NCI-H345 (cell line): ENCODE results near the gene DCAF8.

Experiments
- DNase-seq: peaks from one replicate; lab custom pipeline; 2025; lab: John Stamatoyannopoulos, UW

DCAF8 gene

DNA sequence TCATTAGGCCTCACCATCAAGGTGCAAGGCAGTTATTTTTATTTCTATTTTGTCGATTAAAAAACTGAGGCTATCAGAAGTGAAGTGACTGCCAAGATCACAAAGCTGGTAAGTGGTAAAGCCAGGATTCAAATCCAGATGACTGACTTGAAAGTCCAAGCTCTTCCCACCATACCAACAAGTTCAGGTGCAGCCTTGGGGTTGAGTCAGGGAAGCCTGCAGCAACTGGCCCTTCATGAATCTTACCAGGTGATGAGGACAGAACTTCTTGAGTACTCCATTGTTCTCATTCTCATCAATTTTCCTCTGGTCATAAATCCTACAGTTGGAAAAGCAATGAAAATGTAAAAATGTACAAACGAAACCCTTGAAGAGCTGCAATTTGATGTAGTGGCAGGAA is 37.0 kb downstream of the DCAF8 start:
- DNase-seq, result no peak

DNA sequence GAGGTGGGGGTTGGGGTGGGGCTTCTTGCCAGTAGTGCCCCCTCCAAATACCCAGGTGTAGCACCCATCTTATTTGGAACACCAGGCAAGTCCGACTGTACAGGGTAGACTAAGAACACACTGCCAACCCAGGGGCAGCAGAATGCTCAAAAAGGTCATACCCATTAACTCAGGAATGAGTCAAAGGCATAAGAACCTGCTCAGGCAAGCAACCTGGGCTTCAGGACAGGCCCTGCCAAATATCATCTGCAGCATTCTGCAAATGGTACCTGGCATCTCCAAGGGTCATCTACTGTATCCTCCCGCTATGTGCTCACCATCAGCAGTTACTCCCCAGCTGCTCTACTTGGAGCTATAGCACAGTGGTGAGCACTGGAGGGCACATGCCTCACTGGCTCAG is 37.7 kb downstream of the DCAF8 start:
- no peak for DNase-seq

DNA sequence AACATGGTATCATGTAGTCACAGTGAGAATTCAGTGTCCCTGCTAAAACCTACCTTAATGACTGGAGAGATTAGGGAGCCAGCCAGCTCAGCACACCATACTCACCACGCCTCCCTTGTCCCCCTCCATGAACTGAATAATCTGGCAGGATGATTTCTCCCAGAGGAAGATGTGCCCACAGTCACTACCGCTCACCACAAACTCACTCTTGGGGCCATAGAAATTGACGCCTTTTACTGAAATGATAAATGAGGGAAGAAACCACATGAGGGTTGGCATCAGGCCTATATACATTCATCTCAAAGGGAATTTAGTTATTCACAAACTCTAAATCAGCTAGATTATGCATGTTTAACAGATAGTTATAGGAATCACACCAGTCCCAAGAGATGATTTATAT is 39.8 kb downstream of the DCAF8 start:
- DNase-seq, result no peak

DNA sequence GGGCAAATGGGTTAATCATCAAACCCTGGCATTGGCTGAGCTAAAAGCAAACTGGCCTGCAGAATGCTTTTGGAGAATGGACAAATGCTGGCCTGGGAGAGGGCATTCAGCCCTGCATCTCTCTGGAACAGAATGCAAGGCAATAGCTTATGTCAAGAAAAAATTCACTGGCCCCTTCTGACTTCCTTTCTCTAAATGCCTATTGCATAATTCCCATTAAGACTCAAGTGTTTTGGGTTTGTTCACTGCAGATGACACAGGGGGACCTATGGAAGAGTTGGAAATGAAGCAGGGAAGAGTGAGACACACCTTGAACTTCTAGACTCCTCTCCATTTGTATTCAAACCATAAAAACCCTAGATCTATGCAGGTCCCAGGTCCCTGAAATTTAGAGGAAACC is 41.3 kb downstream of the DCAF8 start:
- no peak for DNase-seq

DNA sequence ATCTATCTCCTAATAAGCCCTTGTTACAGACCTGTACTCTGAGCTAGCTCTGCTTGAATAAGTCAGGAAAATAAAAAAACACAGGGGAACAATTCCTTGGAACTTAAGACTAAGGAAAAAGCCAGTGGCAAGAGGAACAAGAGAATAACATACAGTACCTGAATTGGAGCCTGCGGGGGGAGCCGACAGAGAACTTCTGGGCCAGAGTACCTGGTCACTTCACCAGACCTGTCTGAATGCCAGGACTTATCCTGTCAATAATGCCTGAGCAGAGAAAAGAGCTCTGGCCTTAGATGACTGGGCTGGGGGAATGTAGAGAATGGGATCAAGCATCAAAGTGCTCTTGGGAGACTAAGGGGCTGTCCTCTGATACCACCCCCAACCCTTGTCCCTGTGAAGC is 42.0 kb downstream of the DCAF8 start:
- DNase-seq, result no peak

DNA sequence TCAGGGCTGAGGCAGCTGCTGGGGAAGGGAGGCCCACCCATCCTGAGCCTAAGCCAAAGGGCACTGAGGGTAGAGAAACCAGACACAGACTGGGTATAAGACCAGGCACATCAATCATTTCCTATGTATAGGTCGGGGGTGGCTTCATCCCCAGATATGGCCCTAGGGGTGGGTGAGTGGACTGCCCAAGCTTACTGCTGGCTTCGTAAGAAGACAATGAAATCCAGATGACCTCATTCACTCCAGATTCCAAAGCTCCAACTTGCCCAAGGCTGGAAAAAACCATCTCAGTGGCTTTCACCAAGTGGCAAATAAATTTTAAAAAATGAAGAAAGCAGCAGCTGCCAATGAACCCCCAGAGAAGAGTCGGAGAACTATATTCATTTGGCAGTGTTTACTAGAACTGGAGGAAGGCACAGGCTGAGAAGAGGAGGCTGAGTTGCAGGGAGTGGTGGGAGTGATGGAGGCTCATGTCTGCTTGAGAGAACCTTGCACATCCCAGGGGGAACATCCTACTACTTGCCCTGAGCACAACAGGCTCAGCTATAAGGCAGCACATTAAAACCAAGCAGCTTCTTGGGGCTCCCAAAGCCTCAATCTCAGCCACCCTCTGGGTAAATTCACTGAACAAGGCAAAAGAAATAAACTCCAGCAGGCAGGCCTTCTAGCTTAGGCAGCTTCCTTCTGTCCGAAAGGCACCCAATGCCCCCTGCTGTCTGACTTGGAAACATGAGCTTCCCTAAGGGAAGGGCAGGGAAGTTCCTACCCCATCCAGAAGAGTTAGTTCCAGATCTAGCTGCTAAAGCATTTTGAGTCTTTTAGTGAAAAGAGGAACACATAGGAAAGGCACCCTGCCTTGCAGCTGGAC is 43.1 kb downstream of the DCAF8 start:
- peak; percentile 31 for DNase-seq

DNA sequence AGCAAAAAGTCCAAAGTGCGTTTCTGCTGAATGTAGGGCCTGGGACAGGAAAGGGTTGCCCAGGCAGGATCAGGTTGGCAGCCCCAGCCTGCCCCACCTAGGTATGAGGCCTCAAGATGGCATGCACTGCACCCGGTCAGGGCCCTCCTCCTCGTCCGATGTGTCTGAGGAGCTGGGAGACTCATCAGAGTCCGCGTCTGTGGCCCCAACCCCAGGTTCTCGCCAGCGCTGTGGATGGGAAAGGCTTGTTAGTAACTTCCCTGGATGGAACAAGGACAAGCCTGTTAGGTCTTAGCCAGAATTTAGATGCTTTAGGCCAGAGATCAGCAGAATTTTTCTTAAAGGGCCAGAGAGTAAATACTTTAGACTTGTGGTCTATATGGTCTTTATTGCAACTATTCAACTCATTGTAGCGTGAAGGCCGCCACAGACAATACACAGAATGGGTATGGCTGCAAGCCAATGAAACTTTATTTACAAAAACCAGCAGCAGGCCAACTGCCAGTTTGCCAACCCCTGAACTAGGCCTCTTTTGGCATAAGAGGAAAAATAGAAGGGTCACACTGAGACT is 44.8 kb downstream of the DCAF8 start:
- DNase-seq, result peak; percentile 38

DNA sequence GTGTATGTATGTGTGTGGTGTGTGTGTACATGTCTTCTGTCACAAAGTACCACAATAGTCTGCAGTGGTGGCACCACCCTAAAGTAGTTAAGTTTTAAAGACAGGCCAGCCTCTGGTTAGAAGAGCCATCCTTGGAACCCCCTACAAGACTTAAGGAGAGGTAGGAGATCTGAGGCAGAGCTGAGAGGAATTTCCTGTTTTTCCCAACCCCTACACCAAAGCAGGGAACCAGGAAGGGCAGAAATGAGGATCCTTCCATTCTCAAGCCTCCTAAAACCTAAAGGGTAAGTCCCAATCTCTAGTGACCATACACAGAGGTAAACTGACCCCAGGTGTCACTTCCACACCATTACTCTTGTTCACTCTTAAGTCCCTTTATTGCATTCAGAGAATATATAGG is 46.0 kb downstream of the DCAF8 start:
- no peak for DNase-seq

DNA sequence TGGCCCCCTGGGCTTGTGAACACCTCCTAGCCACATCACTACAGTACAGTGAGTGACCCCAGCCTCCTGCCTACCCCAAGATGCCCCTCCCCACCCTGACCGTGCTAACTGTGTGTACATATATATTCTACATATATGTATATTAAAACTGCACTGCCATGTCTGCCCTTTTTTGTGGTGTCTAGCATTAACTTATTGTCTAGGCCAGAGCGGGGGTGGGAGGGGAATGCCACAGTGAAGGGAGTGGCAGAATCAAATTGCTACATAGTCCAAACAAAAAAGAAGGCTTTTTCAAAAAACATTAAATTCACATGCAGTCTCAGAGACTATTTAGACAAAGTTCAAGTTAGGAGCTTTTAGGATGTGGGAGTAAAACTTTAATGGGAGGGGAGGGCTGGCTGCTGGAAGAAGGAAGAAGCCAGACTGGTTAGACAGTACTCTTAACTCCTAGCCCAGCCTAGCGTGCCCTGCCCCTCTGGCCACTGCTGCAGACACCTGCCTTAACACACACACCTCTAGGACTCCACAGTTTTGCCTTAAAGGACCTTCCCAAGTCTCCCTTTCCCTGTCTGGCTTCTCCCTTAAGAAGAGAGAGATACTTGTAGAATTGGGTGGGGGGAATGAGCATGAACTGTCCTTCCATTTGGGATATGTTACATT is 47.7 kb downstream of the DCAF8 start:
- DNase-seq, result no peak

DNA sequence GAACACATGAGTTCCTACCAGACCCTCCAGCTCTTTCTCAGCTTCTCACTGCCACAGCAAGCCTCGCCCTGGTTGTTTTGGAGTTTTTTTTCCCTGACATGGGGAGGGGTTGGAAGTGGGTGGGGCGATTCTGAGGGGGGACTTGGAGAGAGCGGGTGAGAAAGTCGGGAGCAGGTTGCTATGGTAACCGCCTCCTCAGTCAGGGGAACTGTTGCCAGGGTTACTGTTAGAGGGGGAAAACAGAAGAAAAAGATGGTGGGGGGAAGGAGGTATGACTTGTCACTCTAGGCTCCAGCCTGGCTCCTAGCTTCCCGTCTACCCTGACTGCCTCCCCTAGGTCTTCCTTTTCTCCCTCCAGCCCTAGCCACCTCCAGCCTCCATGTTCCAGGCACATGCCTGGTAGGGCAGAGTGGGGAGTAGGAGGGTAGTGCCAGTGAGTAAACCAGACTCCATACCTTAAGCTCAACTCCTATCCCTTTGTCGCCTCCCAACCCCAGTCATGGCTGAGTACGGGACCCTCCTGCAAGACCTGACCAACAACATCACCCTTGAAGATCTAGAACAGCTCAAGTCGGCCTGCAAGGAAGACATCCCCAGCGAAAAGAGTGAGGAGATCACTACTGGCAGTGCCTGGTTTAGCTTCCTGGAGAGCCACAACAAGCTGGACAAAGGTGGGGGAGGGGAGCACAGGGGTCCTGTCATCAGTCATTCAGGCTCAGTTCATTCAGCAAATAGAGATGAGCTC is 51.1 kb downstream of the DCAF8 start:
- no peak for DNase-seq

DNA sequence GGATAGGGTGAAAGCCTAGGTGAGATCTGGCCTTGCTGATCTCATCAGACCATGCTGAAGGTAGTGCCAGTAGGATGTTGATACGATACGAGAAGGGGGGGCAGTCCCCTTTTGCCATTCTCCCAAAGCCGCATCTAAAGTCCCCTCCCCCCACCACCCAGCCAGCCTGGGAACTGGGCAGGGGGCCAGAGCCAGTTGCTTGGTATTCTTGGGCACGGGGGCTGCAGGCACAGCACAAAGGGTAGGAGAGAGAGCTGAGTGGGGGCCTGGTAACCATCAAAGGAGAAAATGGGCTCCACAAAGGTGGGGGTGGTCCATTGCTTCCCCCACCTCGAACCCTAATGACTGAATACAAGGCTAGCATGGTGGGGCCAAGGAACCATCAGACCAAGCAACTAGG is 51.8 kb downstream of the DCAF8 start:
- no peak for DNase-seq

DNA sequence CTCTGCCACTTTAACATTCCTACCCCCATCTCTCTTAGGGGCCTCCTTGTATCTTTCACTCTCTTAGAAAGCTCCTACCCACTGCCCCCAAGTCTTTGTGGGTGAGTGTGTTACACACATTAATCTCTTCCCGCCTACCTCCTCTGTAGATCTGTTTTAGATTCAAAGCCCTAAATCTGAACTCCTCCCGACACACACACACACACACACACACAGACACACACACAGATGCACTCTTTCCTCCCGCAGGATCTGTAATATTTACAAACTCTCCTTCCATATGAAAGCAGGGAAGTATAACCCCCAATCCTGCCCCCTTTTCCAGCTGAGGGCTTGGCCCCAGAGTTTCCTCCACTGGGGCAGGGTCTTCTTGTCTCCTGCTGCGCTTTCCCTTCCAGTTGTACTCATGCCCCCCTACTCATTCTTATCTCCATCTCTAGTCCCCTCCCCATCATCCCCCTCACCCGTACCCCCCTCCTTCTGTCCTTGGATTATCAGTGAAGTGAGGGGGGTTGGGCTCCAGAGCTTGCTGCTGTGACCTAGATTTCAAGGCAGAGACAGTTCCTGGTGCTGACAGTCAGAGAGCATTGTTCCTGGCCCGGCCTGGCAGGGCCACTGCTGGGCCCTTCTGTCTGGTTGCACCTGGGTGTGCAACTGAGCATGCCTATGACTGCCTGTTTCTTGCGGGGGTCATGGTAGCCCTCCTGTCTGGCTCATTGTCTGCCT is 52.9 kb downstream of the DCAF8 start:
- DNase-seq, result no peak

DNA sequence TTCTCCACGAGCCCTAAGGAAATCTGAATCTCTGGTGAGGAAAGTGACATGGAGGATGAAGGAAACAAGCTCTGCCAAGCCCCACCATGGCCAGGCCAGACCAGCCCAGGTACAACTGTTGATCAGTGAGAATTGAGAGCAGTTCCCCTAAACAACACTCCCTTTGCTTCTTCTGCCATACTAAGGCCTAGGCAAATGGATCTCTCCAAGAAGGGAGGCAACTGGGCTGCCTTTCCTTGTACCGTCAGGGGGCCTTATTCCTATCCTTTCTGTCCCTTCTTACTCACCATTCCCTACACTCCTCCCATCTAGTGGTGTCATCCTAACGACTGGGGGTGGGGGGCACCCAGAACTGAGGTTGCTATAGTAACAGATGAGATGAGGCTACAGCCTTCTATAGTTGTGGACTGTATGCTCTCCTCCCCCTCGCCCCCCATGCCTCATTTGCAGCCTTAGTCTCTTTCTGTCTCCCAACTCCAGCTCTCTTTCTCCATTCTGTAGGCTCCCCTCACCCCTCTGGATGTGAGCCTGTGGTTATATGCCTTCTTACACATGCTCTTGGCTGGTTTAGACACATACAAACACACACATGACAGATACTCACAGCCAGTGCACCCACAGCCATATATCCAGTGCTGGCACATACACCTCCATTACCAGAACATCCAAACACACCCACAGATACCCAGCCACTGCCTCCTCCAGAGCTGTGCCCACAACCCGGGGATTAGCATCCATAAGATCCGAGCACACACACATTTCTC is 53.6 kb downstream of the DCAF8 start:
- DNase-seq, result no peak

DNA sequence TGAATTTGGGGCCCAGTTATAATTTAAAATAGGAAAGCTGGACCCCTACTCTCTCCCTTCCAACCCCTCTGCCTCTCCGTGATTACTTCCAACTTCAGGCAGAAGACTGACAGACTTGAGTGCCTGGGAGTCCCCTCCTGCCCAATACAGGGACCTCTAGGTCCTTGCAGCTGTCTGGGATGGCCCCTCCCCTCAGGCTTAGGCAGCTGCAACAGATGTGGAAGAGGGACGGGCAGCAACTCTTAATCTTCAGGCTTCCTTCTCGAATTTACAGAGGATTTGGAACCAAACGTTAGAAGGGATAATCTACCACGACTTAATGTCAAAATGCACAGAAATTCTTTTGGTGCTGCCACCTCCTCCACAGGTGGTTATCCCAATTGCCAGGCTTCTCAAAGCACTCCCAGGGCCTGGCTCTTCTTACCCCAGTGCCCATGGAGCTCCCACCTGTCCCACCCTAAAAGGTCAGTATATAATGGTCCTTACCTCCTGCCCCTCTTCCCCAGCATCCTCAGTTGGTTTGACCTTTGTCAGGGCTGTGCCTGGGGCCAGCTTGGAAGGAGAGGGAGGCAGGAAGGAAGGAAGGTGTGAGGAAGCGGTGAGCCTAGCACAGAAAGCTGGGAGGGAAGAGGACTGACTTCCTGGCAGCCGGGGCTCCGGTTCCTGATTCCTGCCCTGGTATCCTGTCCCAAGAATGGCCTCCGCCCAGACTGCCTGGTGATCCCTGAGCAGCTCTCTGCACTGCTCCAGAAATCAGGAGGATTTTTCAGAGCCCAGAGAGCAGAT is 54.4 kb downstream of the DCAF8 start:
- no peak for DNase-seq

DNA sequence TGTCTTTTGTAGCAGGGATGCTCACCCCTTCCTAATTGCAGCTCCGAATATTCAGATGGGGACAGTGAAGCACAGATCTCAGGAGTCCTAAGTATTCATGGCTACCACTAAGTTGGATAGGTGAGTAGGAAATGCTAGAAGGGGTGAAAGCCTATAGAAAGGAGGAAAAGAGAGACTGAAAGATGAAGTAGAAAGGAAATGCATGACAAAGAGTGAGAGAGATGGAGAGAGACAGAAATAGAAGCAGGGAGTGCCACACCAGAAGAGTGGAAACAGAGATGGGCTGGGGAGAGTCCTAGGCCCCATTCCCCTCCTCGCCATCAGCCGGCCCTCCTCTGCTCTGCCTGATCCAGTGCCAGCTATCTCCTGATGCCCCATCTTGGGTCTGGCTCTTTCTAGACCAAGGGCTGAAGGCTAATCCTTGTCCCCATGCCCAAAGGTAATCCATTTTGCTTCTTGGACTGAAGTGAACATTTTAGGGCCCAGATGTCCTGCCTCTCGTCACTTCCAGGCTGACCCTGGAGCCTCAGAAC is 55.2 kb downstream of the DCAF8 start:
- DNase-seq, result no peak

DNA sequence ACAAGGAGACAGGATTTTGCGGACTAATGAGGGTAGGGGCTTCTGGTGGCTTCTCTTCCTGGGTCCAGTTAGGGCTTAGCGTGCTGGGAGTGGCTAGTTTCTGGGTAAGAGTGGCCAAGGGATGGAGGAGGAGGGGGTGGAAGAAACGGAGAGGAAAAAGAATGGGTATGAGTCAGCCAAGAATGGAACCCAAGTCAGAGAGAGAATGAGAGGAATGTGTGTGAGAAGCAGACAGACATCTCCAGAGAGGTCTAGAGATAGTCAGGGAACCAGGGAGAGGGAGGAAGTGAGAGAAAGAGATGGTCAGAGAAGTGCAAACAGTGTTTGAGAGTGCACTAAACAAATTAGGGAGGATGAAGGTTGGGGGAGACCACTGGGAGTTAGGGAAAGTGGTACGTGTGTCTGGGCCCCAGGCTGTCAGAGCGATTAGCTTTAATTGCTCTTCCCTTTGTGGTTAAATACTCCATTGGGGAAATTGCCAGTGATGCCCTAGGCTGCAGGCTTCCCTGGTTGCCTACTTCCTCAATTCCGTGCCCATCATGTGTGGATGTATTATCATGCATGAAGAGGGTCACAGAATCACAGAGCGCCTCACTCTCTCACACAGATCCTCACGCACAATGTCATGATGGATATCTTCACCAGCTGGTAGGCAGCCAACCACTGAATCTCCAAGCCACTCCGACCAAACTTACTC is 55.8 kb downstream of the DCAF8 start:
- DNase-seq, result no peak

DNA sequence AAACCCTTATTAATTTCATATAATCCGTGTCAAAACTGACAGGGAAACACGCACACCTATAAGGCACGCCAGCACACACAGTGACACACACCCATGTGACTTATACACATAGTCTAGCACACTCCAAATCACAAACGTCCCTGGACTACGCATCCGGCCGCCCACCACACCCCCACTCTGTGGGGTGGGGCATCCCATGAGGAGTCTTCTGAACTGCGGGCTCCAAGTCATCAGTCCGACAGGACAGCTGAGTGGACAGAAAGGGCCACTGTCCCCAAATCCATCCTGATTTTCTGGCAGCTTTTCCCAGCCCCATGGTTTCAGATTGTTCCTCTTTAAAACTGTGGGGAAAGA is 56.3 kb downstream of the DCAF8 start:
- no peak for DNase-seq

DNA sequence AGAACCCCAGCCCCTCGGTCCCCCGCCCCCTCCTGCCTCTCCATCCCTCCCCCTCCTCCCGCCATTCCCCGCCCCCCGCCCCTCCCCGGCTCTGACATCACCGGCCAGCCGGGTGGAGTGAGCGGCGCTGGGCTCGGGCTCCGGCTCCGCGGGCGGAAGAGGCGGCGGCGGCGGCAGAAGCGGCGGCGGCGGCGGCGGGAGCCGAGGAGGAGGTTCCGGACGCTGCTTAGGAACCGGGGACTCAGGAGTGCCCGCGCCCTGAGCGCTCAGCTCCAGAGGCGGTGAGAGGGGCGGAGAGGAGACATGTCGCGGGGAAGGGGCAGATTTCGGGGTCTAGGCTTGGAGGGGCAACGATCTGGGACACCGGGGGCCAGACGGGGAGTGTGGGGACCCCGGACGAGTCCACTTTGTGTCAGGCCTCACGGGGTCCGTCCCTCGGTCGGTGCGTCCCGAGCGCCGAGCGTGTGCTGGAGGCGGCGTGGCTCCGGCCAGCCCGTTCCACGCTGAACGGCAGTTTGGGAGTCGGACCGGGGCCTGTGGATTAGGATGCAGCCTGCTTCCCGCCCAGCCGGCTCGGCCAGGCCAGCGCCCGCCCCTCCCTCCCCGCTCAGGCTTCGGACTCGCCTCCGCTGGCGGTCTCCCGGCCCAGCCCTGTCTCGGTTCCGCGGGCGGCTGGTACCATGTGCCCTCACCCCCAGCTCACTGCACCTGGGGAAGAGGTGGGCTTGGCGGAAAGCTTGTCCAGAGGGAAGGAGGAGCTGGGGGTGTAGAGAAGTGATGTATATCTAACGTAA is 56.9 kb downstream of the DCAF8 start, which contains the start of gene PEA15:
Gene PEA15, plus strand, starts transcription at position 143 of the 794 bp plus-strand sequence. CDS start 6,161 bp downstream, outside the sequence.
- DNase-seq, result peak; percentile 74
